Testis (tissue), 3 donors: Measurements from ENCODE around the gene BABAM2. TPM values are rescaled to one million over a fixed set of nuclear protein-coding genes. Genes with fewer than 3 reads are reported as not detected.

ENCODE experiments used
- DNase-seq: peaks from one replicate; pipeline ENCODE4 v3.0.0-alpha.2; 2019
- H3K27ac ChIP-seq, 2 donors: fragments of 200-600 bp; sonication (generic); one replicate each; pipeline ENCODE4 v1.5.1; 2019
- H3K27me3 ChIP-seq: fragments of 200-600 bp; sonication (generic); one replicate; pipeline ENCODE4 v1.5.1; 2019
- H3K36me3 ChIP-seq: fragments of 200-600 bp; sonication (generic); one replicate; pipeline ENCODE4 v1.5.1; 2017; ENCODE audit warnings: low read depth; ENCODE audit errors: missing control alignments
- H3K4me1 ChIP-seq: fragments of 200-600 bp; sonication (generic); one replicate; pipeline ENCODE4 v1.5.1; 2019
- H3K4me3 ChIP-seq, 2 donors: fragments of 200-600 bp; sonication (generic); one replicate each; pipeline ENCODE4 v1.5.1; 2017 to 2019
- H3K9me3 ChIP-seq: fragments of 200-600 bp; sonication (generic); one replicate; pipeline ENCODE4 v1.5.1; 2017
- POLR2A ChIP-seq: fragments of 450-650 bp; IDR thresholded peaks from one replicate; pipeline ENCODE4 v1.6.1; 2017; ENCODE audit warnings: antibody characterized with exemption, mild to moderate bottlenecking, moderate library complexity
- WGBS, 2 donors: methylation state at CpG; one replicate each; pipeline ENCODE4 v1.1.5; 2018; 5-methylcytosine and 5-hydroxymethylcytosine counted together
- intact Hi-C: fragments of 100-400 bp; cut with DNase I; formaldehyde crosslinking; loops from one replicate; pipeline ENCODE4 v1.15.1; 2023; ENCODE audit warnings: low total_unique reads
- polyA plus RNA-seq: library from polyadenylated mRNA; stranded (reverse); fragments of 350-450 nt; fragmentation: Illumina TruSeq; extraction: RNeasy Lipid Tissue Mini Kit (QIAGEN cat#74804); gene quantifications from one replicate; pipeline ENCODE4 v1.2.3, GENCODE V29; 2014; ENCODE audit warnings: low read depth, low replicate concordance; ENCODE audit not compliant: insufficient read depth
- total RNA-seq, 2 donors: library from RNA; depleted of rRNA; stranded (reverse); fragments of >200 nt; gene quantifications; one replicate each; pipeline ENCODE4 v1.2.3, GENCODE V29; 2016
- TF ChIP-seq, protein P1 (sequence below), 3 experiments: fragments of 450-650 bp in 2 of 3; fragments of 200-600 bp in 1 of 3; sonication (generic) in 1 of 3; IDR thresholded peaks; one replicate each; pipeline ENCODE4 v1.5.1; 2016 to 2019; ENCODE audit warnings: antibody characterized with exemption in 3 of 3, mild to moderate bottlenecking in 2 of 3, moderate library complexity in 1 of 3

Gene BABAM2
- total and polyA plus RNA-seq, 3 donors from 2014 or later = 49.2 to 70.6 (median 59.1) TPM

DNA sequence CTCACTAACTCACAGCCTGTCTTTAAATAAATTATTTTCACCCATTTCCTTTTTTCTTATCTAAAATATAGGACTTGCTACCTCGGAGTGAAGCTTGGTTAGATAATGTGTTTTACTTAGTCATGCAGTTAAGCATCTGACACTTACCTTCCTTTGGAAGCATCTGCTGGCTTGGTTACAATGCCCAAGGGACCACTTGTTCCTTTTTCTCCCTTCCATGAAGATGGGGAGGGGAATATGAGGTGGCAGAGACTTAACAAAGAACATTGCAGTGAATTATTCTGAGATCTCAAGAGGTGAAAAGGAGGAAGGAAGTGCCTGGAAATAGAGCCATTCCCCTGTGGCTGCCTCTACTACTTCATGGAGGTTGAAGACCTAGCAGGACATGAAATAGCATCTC lies 356.8 kb downstream of the BABAM2 start:
- TF ChIP-seq, protein P1, sequence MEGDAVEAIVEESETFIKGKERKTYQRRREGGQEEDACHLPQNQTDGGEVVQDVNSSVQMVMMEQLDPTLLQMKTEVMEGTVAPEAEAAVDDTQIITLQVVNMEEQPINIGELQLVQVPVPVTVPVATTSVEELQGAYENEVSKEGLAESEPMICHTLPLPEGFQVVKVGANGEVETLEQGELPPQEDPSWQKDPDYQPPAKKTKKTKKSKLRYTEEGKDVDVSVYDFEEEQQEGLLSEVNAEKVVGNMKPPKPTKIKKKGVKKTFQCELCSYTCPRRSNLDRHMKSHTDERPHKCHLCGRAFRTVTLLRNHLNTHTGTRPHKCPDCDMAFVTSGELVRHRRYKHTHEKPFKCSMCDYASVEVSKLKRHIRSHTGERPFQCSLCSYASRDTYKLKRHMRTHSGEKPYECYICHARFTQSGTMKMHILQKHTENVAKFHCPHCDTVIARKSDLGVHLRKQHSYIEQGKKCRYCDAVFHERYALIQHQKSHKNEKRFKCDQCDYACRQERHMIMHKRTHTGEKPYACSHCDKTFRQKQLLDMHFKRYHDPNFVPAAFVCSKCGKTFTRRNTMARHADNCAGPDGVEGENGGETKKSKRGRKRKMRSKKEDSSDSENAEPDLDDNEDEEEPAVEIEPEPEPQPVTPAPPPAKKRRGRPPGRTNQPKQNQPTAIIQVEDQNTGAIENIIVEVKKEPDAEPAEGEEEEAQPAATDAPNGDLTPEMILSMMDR (IDR thresholded peaks at IDR 0.05) = no peak
- TF ChIP-seq POLR2A = no peak
- Histone ChIP-seq H3K27ac (peak overlapping the region in 1 of 2 donors; percentile 30), H3K9me3 (no peaks in the 10 kb centered on the region), H3K4me3 (no peak overlapping the region), H3K27me3 (no peaks in the 10 kb centered on the region), H3K4me1 (no peaks in the 10 kb centered on the region), H3K36me3 (no peaks in the 10 kb centered on the region)
- WGBS, 2 donors = 18 to 35% methylated on average over 1 of the region's 1 CpG
- intact Hi-C loops = no loop called here
- DNase-seq = no peak

DNA sequence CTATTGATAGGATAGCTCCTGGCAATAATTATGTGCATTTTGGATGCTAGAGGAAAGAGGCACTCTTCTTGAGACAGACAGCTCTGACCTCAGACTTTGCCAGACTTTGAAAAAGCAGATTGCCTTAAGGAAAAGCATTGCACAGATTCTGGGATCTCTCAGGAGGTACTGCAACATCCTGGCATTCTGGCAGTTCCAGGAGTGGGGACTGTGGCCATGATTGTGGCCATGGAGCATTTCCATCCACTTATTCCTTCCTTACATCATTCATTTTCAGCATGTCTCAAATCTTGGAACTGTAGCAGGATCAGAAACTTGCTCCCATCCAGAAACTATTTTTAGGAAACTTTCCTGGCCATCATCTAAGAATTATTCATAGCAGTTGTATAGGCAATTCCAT lies 357.2 kb downstream of the BABAM2 start:
- intact Hi-C loops = no loop called here
- Histone ChIP-seq H3K4me1 (no peaks in the 10 kb centered on the region), H3K9me3 (no peaks in the 10 kb centered on the region), H3K27ac (no peak overlapping the region), H3K36me3 (no peaks in the 10 kb centered on the region), H3K27me3 (no peaks in the 10 kb centered on the region), H3K4me3 (no peak overlapping the region)
- TF ChIP-seq, protein P1 (IDR thresholded peaks at IDR 0.05) = no peak
- no peak for TF ChIP-seq POLR2A
- DNase-seq = no peak

DNA sequence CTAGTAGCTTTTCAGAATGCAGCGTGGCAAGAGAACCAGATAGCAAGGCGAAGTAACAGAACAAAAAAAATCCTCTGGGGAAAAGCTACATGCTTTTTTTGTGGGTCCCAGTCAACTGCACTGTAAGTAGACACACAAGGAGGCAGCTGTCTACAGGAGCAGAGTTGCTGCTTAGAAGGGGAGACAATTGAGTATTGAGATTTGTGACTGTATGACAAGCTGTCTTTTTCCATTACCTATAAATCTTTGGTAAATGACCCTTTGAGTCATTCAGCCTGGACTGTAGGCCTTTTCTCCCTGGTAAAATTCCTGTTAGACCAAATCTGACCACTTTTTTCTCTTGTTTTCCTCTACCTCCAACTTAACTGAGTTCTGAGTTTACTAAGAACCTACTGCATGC lies 358.0 kb downstream of the BABAM2 start:
- 92 to 98% methylated on average over 2 of the region's 2 CpGs for WGBS, 2 donors
- Histone ChIP-seq H3K4me1 (no peaks in the 10 kb centered on the region), H3K4me3 (no peak overlapping the region), H3K27me3 (no peaks in the 10 kb centered on the region), H3K36me3 (no peaks in the 10 kb centered on the region), H3K9me3 (no peaks in the 10 kb centered on the region), H3K27ac (no peak overlapping the region)
- no peak for DNase-seq
- intact Hi-C loops = no loop called here
- TF ChIP-seq POLR2A = no peak
- TF ChIP-seq, protein P1 (IDR thresholded peaks at IDR 0.05) = no peak

DNA sequence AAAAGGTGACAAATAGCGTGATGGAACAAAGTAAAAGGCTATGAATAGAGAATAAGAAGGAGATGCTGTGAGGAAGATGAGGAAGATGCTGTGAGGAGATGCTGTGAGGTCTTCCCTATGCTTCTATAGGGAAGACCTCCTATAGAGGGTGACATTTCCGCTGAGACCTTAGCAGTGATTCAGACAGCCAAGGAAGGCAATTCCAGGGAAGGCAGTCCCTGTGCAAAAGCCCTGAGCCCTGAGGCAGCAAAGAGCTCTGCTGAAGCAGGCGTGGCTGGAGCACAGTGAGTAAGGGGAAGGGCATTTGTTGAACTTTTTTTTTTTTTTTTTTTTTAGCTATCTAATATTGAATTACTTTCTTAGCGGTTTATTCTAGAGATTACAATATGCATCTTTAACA lies 359.5 kb downstream of the BABAM2 start:
- Histone ChIP-seq H3K27ac (no peak overlapping the region), H3K27me3 (no peaks in the 10 kb centered on the region), H3K36me3 (no peaks in the 10 kb centered on the region), H3K4me1 (no peaks in the 10 kb centered on the region), H3K9me3 (no peaks in the 10 kb centered on the region), H3K4me3 (no peak overlapping the region)
- 94 to 96% methylated on average over 4 of the region's 4 CpGs for WGBS, 2 donors
- no peak for DNase-seq
- TF ChIP-seq, protein P1 (IDR thresholded peaks at IDR 0.05) = no peak
- no peak for TF ChIP-seq POLR2A
- intact Hi-C loops = no loop called here

DNA sequence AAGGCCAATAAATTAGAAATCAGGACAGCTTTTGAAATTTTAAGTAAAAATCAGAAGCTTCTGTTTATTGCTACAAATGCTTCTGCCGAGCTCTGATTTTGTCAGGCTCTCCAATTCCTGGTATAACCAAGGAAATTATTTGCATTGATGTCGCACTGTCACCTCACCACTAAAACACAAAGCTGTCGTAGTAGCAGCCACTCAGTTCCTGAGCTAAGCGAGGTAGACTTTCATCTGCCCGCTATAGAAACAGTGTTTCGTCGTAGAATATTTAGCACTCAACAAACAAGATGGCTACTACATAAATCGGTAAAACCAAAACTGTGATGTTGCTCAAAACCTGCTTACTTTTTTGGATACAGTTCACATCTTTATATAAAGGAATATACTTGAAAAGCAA lies 360.8 kb downstream of the BABAM2 start:
- 81 to 90% methylated on average over 8 of the region's 8 CpGs for WGBS, 2 donors
- no peak for DNase-seq
- Histone ChIP-seq H3K4me3 (no peak overlapping the region), H3K9me3 (no peaks in the 10 kb centered on the region), H3K27ac (no peak overlapping the region), H3K4me1 (no peaks in the 10 kb centered on the region), H3K36me3 (no peaks in the 10 kb centered on the region), H3K27me3 (no peaks in the 10 kb centered on the region)
- no peak for TF ChIP-seq POLR2A
- TF ChIP-seq, protein P1 (IDR thresholded peaks at IDR 0.05) = no peak
- intact Hi-C loops = no loop called here
